ENCODE results near the gene MAP4K2. TPM values are rescaled to one million over a fixed set of nuclear protein-coding genes. Genes with fewer than 3 reads are reported as not detected.

Gene MAP4K2
- total and polyA plus RNA-seq, 2 of the 13 experiments (the other 11 are each of a cell fraction or from before 2014, with no cell fraction given) = 8.3 to 17.6 TPM

DNA sequence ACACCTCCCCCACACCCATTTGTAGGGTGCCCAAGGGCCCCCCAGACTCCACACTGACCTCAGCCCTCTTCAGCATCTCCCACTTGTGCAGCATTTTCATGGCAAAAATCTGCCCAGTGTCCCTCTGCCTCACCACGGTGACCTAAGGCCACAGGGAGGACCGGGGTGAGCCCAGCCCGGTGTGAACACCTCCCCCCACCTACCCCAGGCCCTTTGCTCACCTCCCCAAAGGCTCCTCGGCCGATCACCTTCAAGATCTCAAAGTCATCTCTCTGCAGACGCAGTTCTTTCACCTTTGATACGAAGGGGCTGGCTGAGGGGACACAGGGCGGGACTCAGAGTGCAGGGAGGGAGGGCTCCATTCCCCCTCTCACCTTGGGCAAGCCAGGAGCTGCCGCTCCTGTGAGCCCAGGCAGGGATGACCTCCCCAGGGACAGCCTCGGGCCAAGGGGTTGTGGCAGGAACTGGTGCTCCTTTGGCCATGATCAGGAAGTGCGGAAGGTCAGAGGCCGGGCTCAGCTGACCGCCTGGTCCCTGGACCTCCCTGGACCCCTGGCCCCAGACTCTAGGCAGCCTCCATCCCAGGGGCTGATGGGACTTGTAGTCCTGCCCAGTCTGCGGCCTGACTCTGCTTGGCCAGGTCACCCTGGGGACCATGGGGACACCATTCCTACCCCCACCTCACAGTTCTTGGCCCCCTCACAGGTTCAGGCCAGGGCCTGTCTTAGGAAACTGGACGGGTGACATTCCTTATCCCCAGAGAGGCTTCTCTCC, 38.8 kb upstream of the MAP4K2 start (continued):
- TF ChIP-seq REPIN1 (CRISPR knock-in tag; IDR thresholded peaks at IDR 0.05; ENCODE audit: borderline replicate concordance, low read depth) (no peak), ZNF7 (CRISPR knock-in tag; IDR thresholded peaks at IDR 0.05) (no peak), ZNF672 (CRISPR knock-in tag; IDR thresholded peaks at IDR 0.05) (no peak), ZNF256 (CRISPR knock-in tag; conservative IDR thresholded peaks at IDR 0.05) (no peak), KLF12 (CRISPR knock-in tag; IDR thresholded peaks at IDR 0.05; ENCODE audit: borderline replicate concordance) (no peak), NR2F6 (IDR thresholded peaks at IDR 0.05) (0 out of 2 replicates have a peak, but pooled peaks have one; percentile 25), NR2F6 (CRISPR knock-in tag; IDR thresholded peaks at IDR 0.05) (0 out of 2 replicates have a peak, but pooled peaks have one; percentile 21), PHF20 (CRISPR knock-in tag; IDR thresholded peaks at IDR 0.05) (no peak), RXRB (CRISPR knock-in tag; IDR thresholded peaks at IDR 0.05; ENCODE audit: borderline replicate concordance) (no peak), ZNF557 (CRISPR knock-in tag; IDR thresholded peaks at IDR 0.05) (no peak), NFE2L2 (IDR thresholded peaks at IDR 0.05; ENCODE audit: low read length) (no peak), ZFY (CRISPR knock-in tag; IDR thresholded peaks at IDR 0.05) (peak; percentile 37; the same call in 1 of the 2 replicates), ZNF616 (CRISPR knock-in tag; IDR thresholded peaks at IDR 0.05; ENCODE audit: low read depth) (0 out of 2 replicates have a peak, but pooled peaks have one; percentile 4), ZMYM3 (CRISPR knock-in tag; IDR thresholded peaks at IDR 0.05) (peak; percentile 61)
- TF ChIP-seq, protein P1, sequence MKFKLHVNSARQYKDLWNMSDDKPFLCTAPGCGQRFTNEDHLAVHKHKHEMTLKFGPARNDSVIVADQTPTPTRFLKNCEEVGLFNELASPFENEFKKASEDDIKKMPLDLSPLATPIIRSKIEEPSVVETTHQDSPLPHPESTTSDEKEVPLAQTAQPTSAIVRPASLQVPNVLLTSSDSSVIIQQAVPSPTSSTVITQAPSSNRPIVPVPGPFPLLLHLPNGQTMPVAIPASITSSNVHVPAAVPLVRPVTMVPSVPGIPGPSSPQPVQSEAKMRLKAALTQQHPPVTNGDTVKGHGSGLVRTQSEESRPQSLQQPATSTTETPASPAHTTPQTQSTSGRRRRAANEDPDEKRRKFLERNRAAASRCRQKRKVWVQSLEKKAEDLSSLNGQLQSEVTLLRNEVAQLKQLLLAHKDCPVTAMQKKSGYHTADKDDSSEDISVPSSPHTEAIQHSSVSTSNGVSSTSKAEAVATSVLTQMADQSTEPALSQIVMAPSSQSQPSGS (CRISPR knock-in tag; IDR thresholded peaks at IDR 0.05) = no peak
- TF ChIP-seq, protein P2, sequence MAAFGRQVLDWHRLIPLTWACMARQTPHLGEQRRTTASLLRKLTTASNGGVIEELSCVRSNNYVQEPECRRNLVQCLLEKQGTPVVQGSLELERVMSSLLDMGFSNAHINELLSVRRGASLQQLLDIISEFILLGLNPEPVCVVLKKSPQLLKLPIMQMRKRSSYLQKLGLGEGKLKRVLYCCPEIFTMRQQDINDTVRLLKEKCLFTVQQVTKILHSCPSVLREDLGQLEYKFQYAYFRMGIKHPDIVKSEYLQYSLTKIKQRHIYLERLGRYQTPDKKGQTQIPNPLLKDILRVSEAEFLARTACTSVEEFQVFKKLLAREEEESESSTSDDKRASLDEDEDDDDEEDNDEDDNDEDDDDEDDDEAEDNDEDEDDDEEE (CRISPR knock-in tag; IDR thresholded peaks at IDR 0.05) = no peak
- TF ChIP-seq, protein P3, sequence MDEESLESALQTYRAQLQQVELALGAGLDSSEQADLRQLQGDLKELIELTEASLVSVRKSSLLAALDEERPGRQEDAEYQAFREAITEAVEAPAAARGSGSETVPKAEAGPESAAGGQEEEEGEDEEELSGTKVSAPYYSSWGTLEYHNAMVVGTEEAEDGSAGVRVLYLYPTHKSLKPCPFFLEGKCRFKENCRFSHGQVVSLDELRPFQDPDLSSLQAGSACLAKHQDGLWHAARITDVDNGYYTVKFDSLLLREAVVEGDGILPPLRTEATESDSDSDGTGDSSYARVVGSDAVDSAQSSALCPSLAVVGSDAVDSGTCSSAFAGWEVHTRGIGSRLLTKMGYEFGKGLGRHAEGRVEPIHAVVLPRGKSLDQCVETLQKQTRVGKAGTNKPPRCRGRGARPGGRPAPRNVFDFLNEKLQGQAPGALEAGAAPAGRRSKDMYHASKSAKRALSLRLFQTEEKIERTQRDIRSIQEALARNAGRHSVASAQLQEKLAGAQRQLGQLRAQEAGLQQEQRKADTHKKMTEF (CRISPR knock-in tag; IDR thresholded peaks at IDR 0.05) = no peak
- TF ChIP-seq, protein P4, sequence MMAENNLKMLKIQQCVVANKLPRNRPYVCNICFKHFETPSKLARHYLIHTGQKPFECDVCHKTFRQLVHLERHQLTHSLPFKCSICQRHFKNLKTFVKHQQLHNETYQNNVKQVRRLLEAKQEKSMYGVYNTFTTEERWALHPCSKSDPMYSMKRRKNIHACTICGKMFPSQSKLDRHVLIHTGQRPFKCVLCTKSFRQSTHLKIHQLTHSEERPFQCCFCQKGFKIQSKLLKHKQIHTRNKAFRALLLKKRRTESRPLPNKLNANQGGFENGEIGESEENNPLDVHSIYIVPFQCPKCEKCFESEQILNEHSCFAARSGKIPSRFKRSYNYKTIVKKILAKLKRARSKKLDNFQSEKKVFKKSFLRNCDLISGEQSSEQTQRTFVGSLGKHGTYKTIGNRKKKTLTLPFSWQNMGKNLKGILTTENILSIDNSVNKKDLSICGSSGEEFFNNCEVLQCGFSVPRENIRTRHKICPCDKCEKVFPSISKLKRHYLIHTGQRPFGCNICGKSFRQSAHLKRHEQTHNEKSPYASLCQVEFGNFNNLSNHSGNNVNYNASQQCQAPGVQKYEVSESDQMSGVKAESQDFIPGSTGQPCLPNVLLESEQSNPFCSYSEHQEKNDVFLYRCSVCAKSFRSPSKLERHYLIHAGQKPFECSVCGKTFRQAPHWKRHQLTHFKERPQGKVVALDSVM (CRISPR knock-in tag; IDR thresholded peaks at IDR 0.05) = no peak
- TF ChIP-seq, protein P5, sequence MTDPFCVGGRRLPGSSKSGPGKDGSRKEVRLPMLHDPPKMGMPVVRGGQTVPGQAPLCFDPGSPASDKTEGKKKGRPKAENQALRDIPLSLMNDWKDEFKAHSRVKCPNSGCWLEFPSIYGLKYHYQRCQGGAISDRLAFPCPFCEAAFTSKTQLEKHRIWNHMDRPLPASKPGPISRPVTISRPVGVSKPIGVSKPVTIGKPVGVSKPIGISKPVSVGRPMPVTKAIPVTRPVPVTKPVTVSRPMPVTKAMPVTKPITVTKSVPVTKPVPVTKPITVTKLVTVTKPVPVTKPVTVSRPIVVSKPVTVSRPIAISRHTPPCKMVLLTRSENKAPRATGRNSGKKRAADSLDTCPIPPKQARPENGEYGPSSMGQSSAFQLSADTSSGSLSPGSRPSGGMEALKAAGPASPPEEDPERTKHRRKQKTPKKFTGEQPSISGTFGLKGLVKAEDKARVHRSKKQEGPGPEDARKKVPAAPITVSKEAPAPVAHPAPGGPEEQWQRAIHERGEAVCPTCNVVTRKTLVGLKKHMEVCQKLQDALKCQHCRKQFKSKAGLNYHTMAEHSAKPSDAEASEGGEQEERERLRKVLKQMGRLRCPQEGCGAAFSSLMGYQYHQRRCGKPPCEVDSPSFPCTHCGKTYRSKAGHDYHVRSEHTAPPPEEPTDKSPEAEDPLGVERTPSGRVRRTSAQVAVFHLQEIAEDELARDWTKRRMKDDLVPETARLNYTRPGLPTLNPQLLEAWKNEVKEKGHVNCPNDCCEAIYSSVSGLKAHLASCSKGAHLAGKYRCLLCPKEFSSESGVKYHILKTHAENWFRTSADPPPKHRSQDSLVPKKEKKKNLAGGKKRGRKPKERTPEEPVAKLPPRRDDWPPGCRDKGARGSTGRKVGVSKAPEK (CRISPR knock-in tag; IDR thresholded peaks at IDR 0.05; ENCODE audit: borderline replicate concordance) = no peak
